LoVo (cell line): ENCODE measurements around the gene PKN3.

Experiments
- DNase-seq: peaks from one replicate; pipeline ENCODE4 v3.0.0-alpha.2; 2016; ENCODE audit warnings: low spot score

The PKN3 gene

GRCh38 chr9:128747241-128747640 lies 44.9 kb downstream of the PKN3 start:
- no peak for DNase-seq

- no peak for DNase-seq
Measured at GRCh38 chr9:128750926-128751595, 48.8 kb downstream of the PKN3 start.

- no peak for DNase-seq
Measured at GRCh38 chr9:128753627-128754026, 51.3 kb downstream of the PKN3 start.

GRCh38 chr9:128757602-128758001 lies 55.3 kb downstream of the PKN3 start:
- no peak for DNase-seq

GRCh38 chr9:128762671-128763449 lies 60.6 kb downstream of the PKN3 start:
- no peak for DNase-seq

GRCh38 chr9:128764361-128764760 lies 62.1 kb downstream of the PKN3 start:
- no peak for DNase-seq

- DNase-seq: no peak
Measured at GRCh38 chr9:128765499-128765898, 63.2 kb downstream of the PKN3 start.

GRCh38 chr9:128768606-128769005 lies 66.3 kb downstream of the PKN3 start:
- DNase-seq: no peak
